ENCODE results near the gene ZNF343.
A peak's percentile ranks its signal among the peaks of the same experiment; 100 is the strongest.

ZNF343 gene

DNA sequence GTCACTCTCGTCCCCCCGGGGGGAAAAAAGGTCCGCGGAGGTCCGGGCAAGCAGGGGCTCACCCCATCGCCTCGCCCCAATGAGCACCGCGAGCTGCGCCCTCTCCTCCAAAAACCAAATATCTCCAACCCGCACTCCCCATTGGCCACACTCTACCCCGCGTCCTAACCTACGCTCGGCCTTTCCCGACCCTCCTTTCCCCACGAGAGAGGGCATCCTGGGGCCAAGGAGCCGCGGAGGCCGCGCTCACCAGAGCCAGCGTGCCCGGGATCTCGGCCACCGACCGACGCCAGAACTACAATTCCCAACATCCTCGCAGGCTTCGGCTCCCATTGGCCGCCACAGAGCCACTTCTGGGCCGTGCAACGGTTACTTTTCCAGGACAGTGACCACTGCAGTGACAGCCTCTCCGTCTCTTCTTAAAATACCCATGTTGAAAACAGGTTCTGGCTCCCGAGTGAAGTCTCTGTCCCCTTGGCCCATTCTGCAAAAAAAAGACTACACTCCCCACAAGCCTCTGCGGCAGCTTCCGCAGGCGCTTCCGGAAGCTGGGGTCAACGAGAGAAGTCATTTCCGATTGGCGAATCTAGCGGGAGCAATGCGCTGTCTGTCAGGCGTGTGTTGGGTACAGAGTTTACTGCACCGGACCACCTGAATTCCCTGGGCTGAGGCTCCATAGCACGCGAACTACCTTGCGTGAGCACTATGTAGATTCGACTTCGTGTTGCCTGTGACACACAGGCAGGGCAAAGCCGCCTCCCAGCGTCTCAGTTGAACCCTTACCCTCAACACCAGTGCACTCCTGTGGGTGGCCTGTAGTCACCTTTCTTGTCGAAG, at the start of gene ZNF343:
Gene ZNF343 (minus strand): TSS at position 285 of the 837 bp plus-strand sequence. CDS start 15,020 bp downstream, outside the sequence.
- no peaks in the 10 kb centered on the region for H3K9me3 ChIP-seq (ENCODE audit: control insufficient read depth, insufficient read depth, low read length)
- peak within 1 kb of the TSS; percentile 59; the same call in 1 of the 2 replicates for H3K9ac ChIP-seq (ENCODE audit: low read depth, low read length)
- no peaks in the 10 kb centered on the region for H3K4me1 ChIP-seq (ENCODE audit: control insufficient read depth, insufficient read depth, low read length)
- no peaks in the 10 kb centered on the region for H3K36me3 ChIP-seq (ENCODE audit: control insufficient read depth, insufficient read depth, low read length)
- peak within 1 kb of the TSS; percentile 83 for H3K4me3 ChIP-seq (ENCODE audit: low read depth, low read length)
- H3K27me3 ChIP-seq (ENCODE audit: control insufficient read depth, insufficient read depth, low read length): peaks cover 61% of the 10 kb centered on the region
- H3K27ac ChIP-seq (ENCODE audit: low read depth, low read length): peak within 1 kb of the TSS; percentile 75

DNA sequence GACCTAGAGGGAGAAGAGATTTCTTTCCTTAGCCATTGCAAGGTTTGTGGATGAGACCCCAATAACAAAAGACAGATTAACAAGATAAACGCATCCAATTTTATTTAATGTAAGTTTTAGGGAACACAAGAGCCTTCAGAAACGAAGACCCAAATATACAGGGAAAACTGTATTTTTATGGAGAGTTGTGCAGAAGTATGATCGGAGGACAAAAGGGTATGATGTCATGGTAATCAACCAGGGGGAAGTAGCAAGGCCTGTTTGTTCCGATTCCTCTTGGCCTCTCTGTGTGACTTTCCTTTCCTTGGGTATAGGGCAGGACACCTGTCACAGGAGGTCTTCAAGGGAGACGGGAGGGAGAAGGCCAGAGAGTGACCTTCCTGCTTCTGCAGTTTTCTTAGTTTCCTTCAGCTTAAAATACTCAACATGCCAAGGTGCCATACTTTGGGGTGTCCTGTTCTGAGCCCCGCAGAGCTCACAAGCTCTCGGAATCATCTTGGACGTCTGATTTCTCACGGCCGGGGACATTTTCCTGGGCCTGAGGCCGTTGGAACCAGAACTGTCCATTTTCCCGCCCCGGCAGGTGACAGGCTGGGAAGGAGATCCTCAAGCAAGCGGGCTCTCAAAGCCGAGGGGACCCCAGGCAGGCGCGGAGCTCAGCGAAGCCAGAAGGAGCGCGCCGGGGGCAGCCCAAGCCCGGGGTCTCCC, 49.3 kb upstream of the ZNF343 start:
- peak overlapping the region; percentile 60 for H3K4me3 ChIP-seq (ENCODE audit: low read depth, low read length)
- H3K36me3 ChIP-seq (ENCODE audit: control insufficient read depth, insufficient read depth, low read length): no peaks in the 10 kb centered on the region
- no peak overlapping the region for H3K9ac ChIP-seq (ENCODE audit: low read depth, low read length)
- H3K27ac ChIP-seq (ENCODE audit: low read depth, low read length): no peak overlapping the region
- peaks cover 54% of the 10 kb centered on the region for H3K27me3 ChIP-seq (ENCODE audit: control insufficient read depth, insufficient read depth, low read length)
- H3K4me1 ChIP-seq (ENCODE audit: control insufficient read depth, insufficient read depth, low read length): no peaks in the 10 kb centered on the region
- H3K9me3 ChIP-seq (ENCODE audit: control insufficient read depth, insufficient read depth, low read length): no peaks in the 10 kb centered on the region

DNA sequence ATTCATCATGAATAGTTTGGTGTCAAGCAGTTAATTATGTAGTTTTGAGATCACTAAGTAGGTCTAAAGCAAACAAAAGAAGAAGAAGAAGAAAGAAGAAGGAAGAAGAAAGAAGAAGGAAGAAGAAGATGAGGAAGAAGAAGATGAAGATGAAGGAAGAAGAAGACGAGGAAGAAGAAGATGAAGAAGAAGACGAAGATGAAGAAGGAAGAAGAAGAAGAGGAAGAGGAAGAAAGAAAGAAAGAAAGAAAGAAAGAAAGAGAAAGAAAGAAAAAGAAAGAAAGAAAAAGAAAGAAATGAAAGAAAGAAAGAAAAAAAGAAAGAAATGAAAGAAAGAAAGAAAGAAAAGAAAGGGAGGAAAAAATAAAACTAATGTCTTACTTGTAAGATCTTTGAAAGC, 36.9 kb upstream of the ZNF343 start:
- Histone ChIP-seq H3K36me3 (ENCODE audit: control insufficient read depth, insufficient read depth, low read length) (no peaks in the 10 kb centered on the region), H3K9ac (ENCODE audit: low read depth, low read length) (no peak overlapping the region), H3K9me3 (ENCODE audit: control insufficient read depth, insufficient read depth, low read length) (no peaks in the 10 kb centered on the region), H3K27me3 (ENCODE audit: control insufficient read depth, insufficient read depth, low read length) (peaks cover 7% of the 10 kb centered on the region), H3K4me3 (ENCODE audit: low read depth, low read length) (no peak overlapping the region), H3K4me1 (ENCODE audit: control insufficient read depth, insufficient read depth, low read length) (no peaks in the 10 kb centered on the region), H3K27ac (ENCODE audit: low read depth, low read length) (no peak overlapping the region)

DNA sequence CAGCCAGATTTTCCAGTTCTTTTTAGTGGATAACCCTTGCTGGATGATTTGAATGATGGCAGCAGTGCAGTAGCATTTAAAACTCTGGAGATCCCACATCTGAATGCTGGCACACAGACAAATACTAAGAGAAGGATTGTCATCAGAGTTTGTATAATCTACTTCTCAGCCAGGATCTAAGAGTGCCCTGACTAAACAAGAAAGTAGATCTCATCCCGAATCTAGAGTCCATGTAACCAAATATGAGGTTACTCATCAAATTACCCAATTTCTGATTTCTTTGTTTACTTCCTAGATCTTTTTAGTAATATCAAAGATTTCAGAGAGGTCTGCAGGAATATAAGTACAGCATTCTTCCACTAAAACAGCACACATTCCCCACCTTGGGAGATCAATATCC, 35.5 kb upstream of the ZNF343 start:
- no peaks in the 10 kb centered on the region for H3K9me3 ChIP-seq (ENCODE audit: control insufficient read depth, insufficient read depth, low read length)
- H3K4me1 ChIP-seq (ENCODE audit: control insufficient read depth, insufficient read depth, low read length): no peaks in the 10 kb centered on the region
- no peaks in the 10 kb centered on the region for H3K36me3 ChIP-seq (ENCODE audit: control insufficient read depth, insufficient read depth, low read length)
- H3K27me3 ChIP-seq (ENCODE audit: control insufficient read depth, insufficient read depth, low read length): peaks cover 7% of the 10 kb centered on the region
- H3K27ac ChIP-seq (ENCODE audit: low read depth, low read length): no peak overlapping the region
- H3K9ac ChIP-seq (ENCODE audit: low read depth, low read length): no peak overlapping the region
- no peak overlapping the region for H3K4me3 ChIP-seq (ENCODE audit: low read depth, low read length)

DNA sequence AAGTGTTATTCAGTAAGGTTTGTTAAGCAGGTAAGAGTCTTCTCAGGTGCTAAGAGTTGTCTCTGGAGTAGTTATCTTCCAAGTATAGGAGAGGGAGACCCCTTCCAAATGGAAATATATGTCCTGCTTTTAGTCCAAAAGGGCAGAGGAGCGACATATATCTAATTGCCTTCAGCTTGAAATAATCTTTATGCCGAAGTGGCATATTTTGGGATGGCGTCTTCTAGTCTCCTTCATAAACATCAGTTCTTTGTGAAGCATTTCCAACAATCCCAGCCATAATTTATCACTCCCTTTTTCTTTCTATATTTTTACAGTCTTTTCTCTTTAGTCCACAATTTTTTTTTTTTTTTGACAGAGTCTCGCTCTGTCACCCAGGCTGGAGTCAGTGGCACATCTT, 33.6 kb upstream of the ZNF343 start:
- no peaks in the 10 kb centered on the region for H3K36me3 ChIP-seq (ENCODE audit: control insufficient read depth, insufficient read depth, low read length)
- H3K9ac ChIP-seq (ENCODE audit: low read depth, low read length): no peak overlapping the region
- no peaks in the 10 kb centered on the region for H3K9me3 ChIP-seq (ENCODE audit: control insufficient read depth, insufficient read depth, low read length)
- H3K27me3 ChIP-seq (ENCODE audit: control insufficient read depth, insufficient read depth, low read length): peaks cover 7% of the 10 kb centered on the region
- no peak overlapping the region for H3K27ac ChIP-seq (ENCODE audit: low read depth, low read length)
- no peaks in the 10 kb centered on the region for H3K4me1 ChIP-seq (ENCODE audit: control insufficient read depth, insufficient read depth, low read length)
- no peak overlapping the region for H3K4me3 ChIP-seq (ENCODE audit: low read depth, low read length)

DNA sequence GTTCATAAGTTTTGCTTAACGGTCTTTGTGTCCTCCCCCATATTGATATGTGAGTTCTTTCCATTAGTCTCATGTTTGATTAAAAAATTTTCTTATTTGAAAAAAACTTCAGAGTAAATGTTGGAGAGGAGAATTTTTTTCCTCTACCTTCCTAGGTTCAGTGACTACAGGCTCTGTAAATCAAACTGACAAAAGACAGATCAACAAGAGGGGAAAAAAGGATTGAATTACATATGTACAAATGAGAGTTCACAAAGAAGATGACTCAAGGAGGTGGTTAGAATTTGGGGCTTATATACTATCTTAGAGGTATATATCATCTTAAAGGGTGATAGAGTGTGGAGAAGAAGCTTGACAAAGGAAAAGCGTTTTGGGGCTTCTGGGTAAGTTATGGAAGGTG, 33.2 kb upstream of the ZNF343 start:
- H3K9me3 ChIP-seq (ENCODE audit: control insufficient read depth, insufficient read depth, low read length): no peaks in the 10 kb centered on the region
- H3K4me1 ChIP-seq (ENCODE audit: control insufficient read depth, insufficient read depth, low read length): no peaks in the 10 kb centered on the region
- H3K27me3 ChIP-seq (ENCODE audit: control insufficient read depth, insufficient read depth, low read length): peaks cover 7% of the 10 kb centered on the region
- H3K36me3 ChIP-seq (ENCODE audit: control insufficient read depth, insufficient read depth, low read length): no peaks in the 10 kb centered on the region
- H3K27ac ChIP-seq (ENCODE audit: low read depth, low read length): no peak overlapping the region
- H3K4me3 ChIP-seq (ENCODE audit: low read depth, low read length): no peak overlapping the region
- H3K9ac ChIP-seq (ENCODE audit: low read depth, low read length): no peak overlapping the region

DNA sequence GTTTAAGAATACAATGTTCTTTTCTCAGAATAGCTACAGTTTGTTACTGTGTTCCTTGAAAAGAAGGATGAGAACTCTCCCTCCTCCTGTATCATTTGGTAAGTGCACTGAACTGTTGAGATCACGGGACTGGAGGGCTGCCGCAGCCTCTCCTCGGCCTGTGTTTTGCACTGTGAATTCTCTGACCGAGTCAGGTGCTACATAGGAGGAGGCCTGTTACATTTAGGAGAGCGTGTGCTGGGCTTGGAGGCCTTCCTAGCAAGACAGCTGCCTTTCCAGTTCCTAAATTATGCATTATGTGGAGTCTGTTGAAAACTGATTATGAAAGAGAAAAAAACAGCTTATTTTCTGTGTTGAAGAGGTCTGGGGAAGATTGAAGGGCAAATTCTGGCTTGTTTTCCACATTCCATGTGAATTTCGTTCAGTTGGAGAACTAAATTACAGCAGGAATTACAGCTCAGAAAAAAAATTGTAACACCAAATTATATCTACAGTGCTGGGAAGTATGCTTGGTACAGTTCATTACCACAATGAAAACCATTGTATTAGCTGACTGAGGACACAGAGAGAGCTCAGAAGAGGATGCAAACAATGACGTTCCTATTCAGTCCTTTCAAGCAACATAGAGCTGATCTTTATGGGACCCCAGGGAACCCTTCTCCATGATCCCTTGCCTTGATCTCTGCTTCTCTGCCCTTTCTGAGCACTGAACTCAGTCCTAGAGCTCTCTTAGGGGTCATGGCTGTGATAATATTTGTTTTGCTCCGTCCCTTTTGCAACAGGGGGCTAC, 30.4 kb upstream of the ZNF343 start:
- Histone ChIP-seq H3K9me3 (ENCODE audit: control insufficient read depth, insufficient read depth, low read length) (no peaks in the 10 kb centered on the region), H3K36me3 (ENCODE audit: control insufficient read depth, insufficient read depth, low read length) (no peaks in the 10 kb centered on the region), H3K27me3 (ENCODE audit: control insufficient read depth, insufficient read depth, low read length) (no peaks in the 10 kb centered on the region; the same call in none of the 2 replicates), H3K4me3 (ENCODE audit: low read depth, low read length) (no peak overlapping the region), H3K27ac (ENCODE audit: low read depth, low read length) (no peak overlapping the region), H3K4me1 (ENCODE audit: control insufficient read depth, insufficient read depth, low read length) (no peaks in the 10 kb centered on the region), H3K9ac (ENCODE audit: low read depth, low read length) (no peak overlapping the region)

DNA sequence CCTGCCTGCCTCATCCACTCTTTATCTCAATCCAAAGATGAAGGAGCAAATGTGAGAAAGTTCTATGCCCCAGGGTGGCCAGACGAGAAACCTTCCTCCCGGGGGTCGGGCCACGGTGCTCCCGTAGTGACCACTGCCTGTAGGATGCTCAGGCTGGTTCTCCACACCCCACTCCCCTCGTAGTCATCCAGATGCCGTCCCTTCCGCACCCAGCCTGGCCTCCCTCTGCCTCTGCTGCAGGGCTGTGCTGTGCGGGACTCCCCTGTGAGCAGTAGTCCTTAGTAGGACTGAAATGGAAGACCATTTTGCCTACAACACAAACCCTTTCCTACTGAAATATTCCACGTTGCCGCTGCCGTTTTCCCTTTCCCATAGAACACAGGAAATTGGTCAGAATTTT, 29.6 kb upstream of the ZNF343 start:
- H3K4me1 ChIP-seq (ENCODE audit: control insufficient read depth, insufficient read depth, low read length): no peaks in the 10 kb centered on the region
- no peak overlapping the region for H3K27ac ChIP-seq (ENCODE audit: low read depth, low read length)
- H3K9ac ChIP-seq (ENCODE audit: low read depth, low read length): no peak overlapping the region
- H3K9me3 ChIP-seq (ENCODE audit: control insufficient read depth, insufficient read depth, low read length): no peaks in the 10 kb centered on the region
- peaks cover 4% of the 10 kb centered on the region for H3K27me3 ChIP-seq (ENCODE audit: control insufficient read depth, insufficient read depth, low read length)
- H3K4me3 ChIP-seq (ENCODE audit: low read depth, low read length): no peak overlapping the region
- H3K36me3 ChIP-seq (ENCODE audit: control insufficient read depth, insufficient read depth, low read length): no peaks in the 10 kb centered on the region

DNA sequence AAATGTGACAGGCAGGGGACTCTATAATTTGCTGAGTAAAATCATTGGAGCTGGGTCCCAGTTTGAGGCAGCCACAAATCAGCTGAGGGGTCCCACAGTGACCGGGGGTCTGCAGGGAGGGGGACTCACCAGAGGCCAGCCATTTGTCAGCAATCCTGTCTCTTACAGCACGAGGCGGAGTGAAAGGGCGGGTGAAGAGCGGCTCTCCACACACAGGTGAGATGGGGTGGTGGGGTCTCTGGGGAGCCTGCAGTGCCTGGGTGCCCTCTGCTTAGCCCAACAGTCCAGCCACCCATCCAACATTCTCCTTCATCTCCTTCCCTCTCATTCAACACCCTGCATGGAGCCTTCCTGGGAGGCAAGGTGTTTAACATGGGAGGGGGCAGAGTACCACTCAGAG, 28.4 kb upstream of the ZNF343 start:
- no peaks in the 10 kb centered on the region for H3K9me3 ChIP-seq (ENCODE audit: control insufficient read depth, insufficient read depth, low read length)

DNA sequence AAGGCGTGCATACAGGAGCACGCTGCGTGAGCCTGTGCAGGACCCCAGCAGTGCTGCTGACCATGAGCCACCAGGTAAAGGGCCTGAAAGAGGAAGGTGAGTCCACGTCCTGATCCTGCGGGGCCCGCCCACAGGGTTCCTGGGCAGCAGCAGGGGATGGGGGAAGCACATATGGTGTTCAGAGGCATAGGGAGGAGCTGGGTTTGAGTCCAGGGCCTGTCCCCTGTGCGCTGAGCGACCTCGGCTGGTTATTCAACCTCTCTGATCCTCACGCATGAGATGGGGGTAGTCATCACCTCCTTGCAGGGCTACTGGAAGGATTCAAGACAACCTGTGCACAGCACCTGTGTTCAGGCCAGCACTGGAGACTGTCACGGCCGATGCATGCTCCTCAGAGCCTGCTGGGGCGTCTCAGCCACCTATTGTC, 27.9 kb upstream of the ZNF343 start, which contains the start of gene TMC2:
Gene TMC2 (plus strand): TSS at position 14 of the 427 bp plus-strand sequence. CDS start 49 bp downstream, at position 63.
- Histone ChIP-seq H3K4me1 (ENCODE audit: control insufficient read depth, insufficient read depth, low read length) (no peaks in the 10 kb centered on the region), H3K9me3 (ENCODE audit: control insufficient read depth, insufficient read depth, low read length) (no peaks in the 10 kb centered on the region), H3K27ac (ENCODE audit: low read depth, low read length) (no peak within 1 kb of the TSS), H3K9ac (ENCODE audit: low read depth, low read length) (no peak within 1 kb of the TSS), H3K36me3 (ENCODE audit: control insufficient read depth, insufficient read depth, low read length) (no peaks in the 10 kb centered on the region), H3K4me3 (ENCODE audit: low read depth, low read length) (no peak within 1 kb of the TSS), H3K27me3 (ENCODE audit: control insufficient read depth, insufficient read depth, low read length) (peaks cover 16% of the 10 kb centered on the region)

More for the DNA sequence above, 28.4 kb upstream of the ZNF343 start:
- peaks cover 14% of the 10 kb centered on the region for H3K27me3 ChIP-seq (ENCODE audit: control insufficient read depth, insufficient read depth, low read length)
- no peaks in the 10 kb centered on the region for H3K4me1 ChIP-seq (ENCODE audit: control insufficient read depth, insufficient read depth, low read length)
- no peak overlapping the region for H3K9ac ChIP-seq (ENCODE audit: low read depth, low read length)
- no peak overlapping the region for H3K27ac ChIP-seq (ENCODE audit: low read depth, low read length)
- no peaks in the 10 kb centered on the region for H3K36me3 ChIP-seq (ENCODE audit: control insufficient read depth, insufficient read depth, low read length)
- H3K4me3 ChIP-seq (ENCODE audit: low read depth, low read length): no peak overlapping the region
